Measurements from ENCODE around the gene ZNF484. TPM values are rescaled to one million over a fixed set of nuclear protein-coding genes. Genes with fewer than 3 reads are reported as not detected.
"Not testable (repeated sequence)": the region's sequence is repeated elsewhere in the genome, so short reads cannot be mapped to it uniquely, and the experiment has no call there.

The ZNF484 gene
- total RNA-seq, 2 donors from 2014 or later = 13.5 to 14.7 TPM

DNA sequence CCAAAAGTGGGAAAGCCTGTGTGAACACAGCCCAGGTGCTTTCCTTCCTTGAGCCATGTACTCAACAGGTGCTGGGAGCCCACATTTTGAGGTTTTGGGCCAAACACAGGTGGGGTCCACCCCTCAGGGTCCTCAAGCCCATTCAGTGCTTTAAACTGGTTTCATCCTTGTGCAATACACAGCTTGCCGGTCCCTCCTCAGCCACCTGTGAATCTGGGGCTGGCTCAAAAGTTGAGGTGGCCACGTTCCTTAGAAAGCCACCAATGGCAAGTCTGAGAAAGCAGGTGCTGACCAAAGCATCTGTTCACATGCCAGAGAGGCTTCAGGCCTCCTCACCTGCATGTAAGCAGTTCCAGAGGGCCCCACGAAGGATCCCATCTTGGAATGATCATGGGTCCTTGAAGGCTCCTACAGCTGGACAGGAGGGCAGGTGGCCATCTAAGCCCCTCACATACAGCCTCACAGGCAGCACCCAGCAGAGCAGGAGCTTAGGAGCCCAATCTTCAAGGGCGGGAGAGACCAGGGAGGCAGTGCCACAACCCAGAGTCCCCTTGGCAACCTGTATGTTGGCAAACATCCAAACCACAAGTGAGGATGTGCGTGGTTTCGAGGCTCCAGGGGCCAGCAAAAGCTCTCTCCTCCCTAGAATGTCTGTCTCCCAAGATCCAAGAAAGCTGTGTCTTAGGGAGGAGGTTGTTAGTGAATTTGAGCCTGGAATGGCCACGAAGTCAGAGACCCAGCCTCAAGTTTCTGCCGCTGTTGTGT is 9.2 kb upstream of the ZNF484 start:
- Mint-ChIP-seq H3K27ac (peak overlapping the region; percentile 91), H3K4me1 (peaks cover 34% of the 10 kb centered on the region), H3K4me3 (peak overlapping the region; percentile 61)
- ATAC-seq = peak; percentile 92
- H3K27me3 Mint-ChIP-seq; H3K36me3 Mint-ChIP-seq (ENCODE audit: low read depth); H3K9me3 ChIP-seq (ENCODE audit: control insufficient read depth, low read length, poor library complexity, severe bottlenecking): not testable (repeated sequence)
- DNase-seq = peak in 1 of 3 donors; percentile 40

DNA sequence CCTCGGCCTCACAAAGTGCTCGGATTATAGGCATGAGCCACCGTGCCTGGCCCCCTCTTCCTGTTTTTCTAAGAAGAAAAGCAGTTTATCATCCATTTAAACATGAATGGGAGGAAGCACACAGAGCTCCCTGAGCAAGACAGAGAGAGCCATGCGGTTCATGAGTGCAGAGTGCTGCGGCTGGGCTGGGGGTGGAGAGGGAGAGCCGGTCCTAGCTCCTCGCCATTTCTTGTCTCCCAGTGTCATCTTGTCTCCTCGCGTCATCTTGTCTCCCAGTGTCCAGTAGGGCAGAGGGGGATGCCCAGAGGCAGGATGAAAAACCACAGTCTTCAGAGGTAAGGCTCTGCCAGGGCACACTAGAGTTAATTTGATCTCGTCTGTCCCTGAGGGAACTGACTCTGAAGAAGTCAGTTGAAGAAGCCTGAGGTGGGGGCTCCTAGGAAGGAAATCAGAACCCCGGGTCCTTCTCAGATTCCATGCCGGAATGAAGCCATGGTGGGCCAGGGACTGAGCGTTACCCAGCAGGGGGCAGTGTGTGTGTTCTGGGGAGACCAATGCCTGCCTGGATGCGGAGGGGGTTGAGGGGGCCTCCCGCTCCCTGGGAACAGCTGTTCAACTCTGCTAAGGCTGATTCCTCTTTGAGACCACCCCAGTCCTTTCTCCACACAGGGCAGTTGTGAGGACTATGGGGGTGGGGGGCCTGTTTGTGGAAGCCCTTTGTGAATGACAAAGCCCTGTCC is 6.0 kb upstream of the ZNF484 start:
- Mint-ChIP-seq H3K4me3 (peak overlapping the region; percentile 7), H3K4me1 (peaks cover 33% of the 10 kb centered on the region), H3K27ac (peak overlapping the region; percentile 11)
- not testable (repeated sequence) for H3K27me3 Mint-ChIP-seq; DNase-seq; ATAC-seq; H3K36me3 Mint-ChIP-seq (ENCODE audit: low read depth); H3K9me3 ChIP-seq (ENCODE audit: control insufficient read depth, low read length, poor library complexity, severe bottlenecking)

DNA sequence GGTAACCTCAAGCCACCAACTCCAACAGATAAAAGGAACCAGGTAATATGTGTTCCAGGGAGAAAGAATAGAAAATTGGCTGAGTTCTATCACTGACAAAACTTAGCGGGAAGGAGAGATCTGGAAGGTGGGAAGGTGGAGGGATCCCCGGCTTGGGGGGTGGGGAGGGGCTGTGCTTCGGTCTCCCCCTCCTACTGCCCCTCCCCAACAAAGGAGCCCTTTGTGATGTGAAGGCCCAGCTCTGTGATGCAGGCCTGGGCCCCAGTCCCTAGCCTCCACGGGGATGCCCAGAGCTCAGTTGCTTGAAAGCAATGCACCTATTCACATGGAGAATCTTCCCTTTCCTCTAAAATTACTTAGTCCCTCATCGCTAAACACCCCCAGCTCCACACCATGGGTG is 4.4 kb upstream of the ZNF484 start:
- no peak overlapping the region for H3K27ac Mint-ChIP-seq
- H3K9me3 ChIP-seq (ENCODE audit: control insufficient read depth, low read length, poor library complexity, severe bottlenecking) = no peaks in the 10 kb centered on the region
- no peaks in the 10 kb centered on the region for H3K27me3 Mint-ChIP-seq
- H3K36me3 Mint-ChIP-seq (ENCODE audit: low read depth) = peaks cover 6% of the 10 kb centered on the region
- DNase-seq (no peak), ATAC-seq (no peak)
- H3K4me3 Mint-ChIP-seq = no peak overlapping the region
- peaks cover 27% of the 10 kb centered on the region for H3K4me1 Mint-ChIP-seq

DNA sequence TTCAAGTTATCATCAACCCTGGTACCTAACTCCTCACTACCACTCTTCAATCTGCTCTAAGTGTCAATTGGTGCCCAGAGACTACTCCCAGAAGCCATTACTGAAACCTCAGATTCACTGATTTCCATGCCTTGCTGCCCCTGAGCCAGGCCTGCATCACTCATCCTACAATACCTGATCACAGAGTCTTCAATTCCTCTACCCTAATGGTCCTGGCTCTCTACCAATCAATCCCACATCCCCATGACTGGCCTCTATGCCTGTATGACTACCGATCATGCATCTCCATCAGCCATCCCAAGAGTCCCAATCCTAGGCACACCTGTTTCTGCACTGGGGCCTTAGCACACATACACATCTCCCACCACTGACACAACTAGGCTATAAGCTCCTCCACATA is 2.5 kb downstream of the ZNF484 start:
- Mint-ChIP-seq H3K4me3 (peak overlapping the region; percentile 1), H3K36me3 (ENCODE audit: low read depth) (peaks cover 10% of the 10 kb centered on the region), H3K27me3 (no peaks in the 10 kb centered on the region), H3K27ac (peak overlapping the region; percentile 100), H3K4me1 (peaks cover 41% of the 10 kb centered on the region)
- ATAC-seq (no peak), DNase-seq (no peak)
- no peaks in the 10 kb centered on the region for H3K9me3 ChIP-seq (ENCODE audit: control insufficient read depth, low read length, poor library complexity, severe bottlenecking)

DNA sequence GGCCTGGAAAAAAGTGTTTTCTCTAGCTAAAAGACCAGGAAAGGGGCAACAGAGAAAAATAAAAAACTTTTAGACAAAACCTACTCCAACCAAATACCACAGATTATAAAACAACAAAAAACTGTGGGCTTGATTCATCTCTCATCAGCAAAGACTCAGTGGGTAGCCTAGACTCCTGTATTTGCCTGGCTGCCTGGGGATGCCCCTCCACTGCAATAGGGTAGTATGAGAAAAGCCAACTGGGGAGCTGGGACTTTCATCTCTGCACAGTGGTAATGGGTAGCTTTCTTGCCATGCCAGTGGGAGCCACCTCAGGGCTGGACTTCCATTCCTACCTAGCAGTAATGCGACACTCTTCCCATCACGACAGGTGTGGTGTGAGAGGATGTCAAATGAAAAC is 7.5 kb downstream of the ZNF484 start:
- Mint-ChIP-seq H3K4me1 (peaks cover 37% of the 10 kb centered on the region), H3K27ac (peak overlapping the region; percentile 88), H3K4me3 (no peak overlapping the region), H3K27me3 (no peaks in the 10 kb centered on the region), H3K36me3 (ENCODE audit: low read depth) (peaks cover 11% of the 10 kb centered on the region)
- ATAC-seq (no peak), DNase-seq (no peak)
- no peaks in the 10 kb centered on the region for H3K9me3 ChIP-seq (ENCODE audit: control insufficient read depth, low read length, poor library complexity, severe bottlenecking)

DNA sequence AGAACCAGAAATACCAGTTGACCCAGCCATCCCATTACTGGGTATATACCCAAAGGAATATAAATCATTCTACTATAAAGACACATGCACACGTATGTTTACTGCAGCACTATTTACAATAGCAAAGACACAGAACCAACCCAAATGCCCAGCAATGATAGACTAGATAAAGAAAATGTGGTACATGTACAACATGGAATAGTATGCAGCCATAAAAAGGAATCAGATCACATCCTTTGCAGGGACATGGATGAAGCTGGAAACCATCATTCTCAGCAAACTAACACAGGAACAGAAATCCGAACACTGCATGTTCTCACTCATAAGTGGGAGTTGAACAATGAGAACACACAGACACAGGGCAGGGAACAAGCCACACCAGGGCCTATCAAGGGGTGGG is 11.2 kb downstream of the ZNF484 start:
- ATAC-seq; H3K27me3 Mint-ChIP-seq; H3K27ac Mint-ChIP-seq; DNase-seq; H3K9me3 ChIP-seq (ENCODE audit: control insufficient read depth, low read length, poor library complexity, severe bottlenecking); H3K4me3 Mint-ChIP-seq: not testable (repeated sequence)
- peaks cover 22% of the 10 kb centered on the region for H3K36me3 Mint-ChIP-seq (ENCODE audit: low read depth)
- peaks cover 46% of the 10 kb centered on the region for H3K4me1 Mint-ChIP-seq

DNA sequence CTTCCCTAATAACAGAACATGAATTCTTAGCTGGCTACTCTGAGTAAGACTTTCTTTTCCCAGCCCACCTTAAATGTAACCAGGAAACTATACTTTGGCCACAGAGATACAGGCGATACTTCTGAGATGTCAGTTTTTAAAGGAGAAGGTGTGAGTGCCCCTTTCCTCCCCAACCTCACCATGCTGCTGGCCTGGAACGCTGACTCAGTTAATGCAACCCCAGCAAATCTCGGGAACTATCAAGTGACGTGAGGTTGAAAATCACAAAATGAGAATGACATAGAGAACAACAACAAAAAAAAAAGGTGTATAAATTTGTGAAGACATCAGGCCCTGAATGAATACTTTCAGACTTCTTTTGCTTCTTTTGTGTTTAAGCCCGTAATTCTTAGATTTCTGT is 13.7 kb downstream of the ZNF484 start:
- Mint-ChIP-seq H3K4me3 (no peak overlapping the region), H3K27me3 (no peaks in the 10 kb centered on the region), H3K36me3 (ENCODE audit: low read depth) (peaks cover 24% of the 10 kb centered on the region), H3K27ac (peak overlapping the region; percentile 78), H3K4me1 (peaks cover 35% of the 10 kb centered on the region)
- no peaks in the 10 kb centered on the region for H3K9me3 ChIP-seq (ENCODE audit: control insufficient read depth, low read length, poor library complexity, severe bottlenecking)
- DNase-seq (no peak), ATAC-seq (no peak)

DNA sequence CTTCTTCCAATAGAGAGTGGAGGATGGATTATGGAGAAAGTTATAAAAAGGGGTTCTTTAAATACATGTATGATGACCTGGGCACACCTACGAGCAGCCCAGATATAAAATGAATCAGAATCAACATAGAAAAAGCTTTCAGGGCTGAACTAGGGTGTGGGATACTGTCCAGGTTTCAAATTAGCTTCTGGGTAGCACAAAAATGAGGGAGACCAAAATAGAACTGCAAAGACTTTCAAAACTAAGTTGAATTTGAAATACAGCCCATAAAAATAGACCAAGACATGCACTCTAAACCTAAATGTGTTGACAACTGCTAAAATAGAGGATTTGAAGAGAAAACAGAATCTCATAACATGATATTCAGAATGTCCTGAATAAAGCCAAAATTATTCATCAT is 17.0 kb downstream of the ZNF484 start:
- H3K9me3 ChIP-seq (ENCODE audit: control insufficient read depth, low read length, poor library complexity, severe bottlenecking) = no peaks in the 10 kb centered on the region
- peaks cover 18% of the 10 kb centered on the region for H3K36me3 Mint-ChIP-seq (ENCODE audit: low read depth)

DNA sequence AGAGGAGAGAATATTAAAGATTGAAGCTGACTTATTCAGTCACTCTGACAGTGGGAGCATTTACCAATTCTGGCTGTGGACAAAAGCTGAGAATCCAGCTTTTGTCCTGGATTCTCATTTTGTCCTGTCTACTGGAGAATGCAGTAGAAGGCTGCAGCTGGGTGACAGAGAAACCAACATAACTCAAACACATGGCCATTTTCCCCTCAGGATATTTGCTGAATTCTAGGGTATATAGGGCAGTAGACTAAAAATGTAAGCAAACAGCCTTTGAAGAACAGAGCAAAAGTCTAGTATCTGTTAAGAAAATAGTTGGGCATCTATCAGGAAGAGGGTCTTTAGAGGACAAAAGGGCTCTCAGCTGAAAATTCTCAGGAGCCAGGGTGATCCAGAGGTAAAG is 20.6 kb downstream of the ZNF484 start:
- no peaks in the 10 kb centered on the region for H3K27me3 Mint-ChIP-seq
- no peak overlapping the region for H3K27ac Mint-ChIP-seq
- ATAC-seq (no peak), DNase-seq (no peak)
- H3K9me3 ChIP-seq (ENCODE audit: control insufficient read depth, low read length, poor library complexity, severe bottlenecking) = no peaks in the 10 kb centered on the region
- no peak overlapping the region for H3K4me3 Mint-ChIP-seq
- H3K36me3 Mint-ChIP-seq (ENCODE audit: low read depth) = peaks cover 17% of the 10 kb centered on the region
- H3K4me1 Mint-ChIP-seq = peaks cover 16% of the 10 kb centered on the region

More for the DNA sequence above, 17.0 kb downstream of the ZNF484 start:
- no peaks in the 10 kb centered on the region for H3K27me3 Mint-ChIP-seq
- H3K27ac Mint-ChIP-seq = no peak overlapping the region
- no peak overlapping the region for H3K4me3 Mint-ChIP-seq
- peaks cover 32% of the 10 kb centered on the region for H3K4me1 Mint-ChIP-seq
- ATAC-seq (no peak), DNase-seq (no peak)

DNA sequence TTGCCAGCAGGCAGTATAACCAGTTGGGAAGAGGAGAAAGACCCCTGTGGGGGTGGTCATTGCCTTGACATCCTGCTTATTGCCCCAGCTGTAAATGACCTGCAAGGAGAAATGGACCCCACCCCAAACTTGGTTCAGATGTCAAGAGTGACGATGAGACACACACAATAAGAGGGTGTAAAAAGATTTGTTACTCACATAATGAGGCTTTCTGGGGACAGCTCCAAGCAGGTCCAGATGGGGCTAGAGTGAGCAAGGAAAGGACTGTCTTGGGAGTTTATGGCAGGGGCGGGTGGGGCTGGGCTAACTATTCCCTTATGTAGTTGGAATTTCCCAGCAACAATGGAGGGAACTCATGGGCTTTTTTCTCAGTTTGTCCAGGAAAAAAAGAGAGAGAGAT is 24.1 kb downstream of the ZNF484 start:
- no peaks in the 10 kb centered on the region for H3K9me3 ChIP-seq (ENCODE audit: control insufficient read depth, low read length, poor library complexity, severe bottlenecking)
- Mint-ChIP-seq H3K36me3 (ENCODE audit: low read depth) (peaks cover 15% of the 10 kb centered on the region), H3K4me1 (peaks cover 7% of the 10 kb centered on the region), H3K27ac (no peak overlapping the region), H3K4me3 (no peak overlapping the region), H3K27me3 (no peaks in the 10 kb centered on the region)
- no peak for ATAC-seq
- no peak for DNase-seq

DNA sequence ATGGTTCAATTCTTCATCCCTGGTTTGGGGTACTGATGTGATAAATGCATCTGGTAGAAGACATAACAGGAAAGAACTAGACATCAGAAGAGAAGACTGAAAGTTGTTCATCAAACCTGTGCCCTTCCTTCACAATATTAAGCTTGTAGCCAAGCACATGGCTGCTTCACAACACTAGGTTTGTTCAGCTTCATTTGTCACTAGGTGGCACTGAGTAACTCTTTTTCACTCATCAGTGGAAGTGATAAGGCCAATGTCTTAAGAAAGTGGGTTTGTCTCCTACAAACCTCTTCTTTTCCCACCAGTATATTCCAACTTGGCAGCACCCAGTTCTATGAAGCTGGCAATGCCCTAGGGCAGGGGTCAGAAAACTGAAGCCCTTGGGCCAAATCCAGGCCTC is 26.9 kb downstream of the ZNF484 start:
- H3K36me3 Mint-ChIP-seq (ENCODE audit: low read depth) = peaks cover 17% of the 10 kb centered on the region
- H3K27ac Mint-ChIP-seq = no peak overlapping the region
- no peaks in the 10 kb centered on the region for H3K27me3 Mint-ChIP-seq
- H3K4me1 Mint-ChIP-seq = peaks cover 5% of the 10 kb centered on the region
- ATAC-seq (no peak), DNase-seq (no peak)
- H3K9me3 ChIP-seq (ENCODE audit: control insufficient read depth, low read length, poor library complexity, severe bottlenecking) = peaks cover 23% of the 10 kb centered on the region
- H3K4me3 Mint-ChIP-seq = no peak overlapping the region

DNA sequence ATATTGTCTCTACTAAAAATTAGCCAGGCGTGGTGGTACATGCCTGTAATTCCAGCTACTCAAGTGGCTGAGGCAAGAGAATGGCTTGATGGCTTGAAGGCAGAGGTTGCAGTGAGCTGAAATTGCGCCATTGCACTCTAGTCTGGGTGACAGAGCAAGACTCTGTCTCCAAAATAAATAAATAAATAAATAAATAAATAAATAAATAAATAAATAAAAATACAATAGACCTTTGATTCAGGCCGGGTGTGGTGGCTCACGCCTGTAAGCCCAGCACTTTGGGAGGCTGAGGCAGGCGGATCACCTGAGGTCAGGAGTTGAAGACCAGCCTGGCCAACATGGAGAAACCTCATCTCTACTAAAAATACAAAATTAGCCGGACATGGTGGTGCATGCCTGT is 29.1 kb downstream of the ZNF484 start:
- ATAC-seq, H3K4me3 Mint-ChIP-seq, DNase-seq, H3K27ac Mint-ChIP-seq, H3K27me3 Mint-ChIP-seq, H3K4me1 Mint-ChIP-seq: not testable (repeated sequence)
- H3K9me3 ChIP-seq (ENCODE audit: control insufficient read depth, low read length, poor library complexity, severe bottlenecking) = peaks cover 31% of the 10 kb centered on the region
- peaks cover 13% of the 10 kb centered on the region for H3K36me3 Mint-ChIP-seq (ENCODE audit: low read depth)

DNA sequence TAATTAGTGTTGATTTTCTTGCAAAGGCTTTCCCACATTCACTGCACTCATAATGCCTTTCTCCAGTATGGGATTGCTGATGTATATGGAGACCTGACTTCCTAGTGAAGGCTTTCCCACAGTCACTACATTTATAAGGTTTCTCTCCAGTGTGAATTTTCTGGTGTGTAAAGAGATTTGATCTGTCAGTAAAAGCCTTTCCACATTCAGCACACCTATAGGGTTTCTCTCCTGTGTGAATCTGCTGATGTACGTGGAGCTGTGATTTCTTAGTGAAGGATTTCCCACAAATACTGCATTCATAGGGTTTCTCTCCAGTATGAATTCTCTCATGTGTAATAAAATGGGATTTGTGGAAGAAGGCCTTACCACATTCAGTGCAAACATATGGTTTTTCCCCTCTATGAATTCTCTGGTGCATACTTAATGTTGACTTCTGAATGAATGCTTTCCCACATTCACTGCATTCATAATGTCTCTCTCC is 31.1 kb downstream of the ZNF484 start:
- no peak overlapping the region for H3K4me3 Mint-ChIP-seq
- peaks cover 33% of the 10 kb centered on the region for H3K9me3 ChIP-seq (ENCODE audit: control insufficient read depth, low read length, poor library complexity, severe bottlenecking)
- no peak overlapping the region for H3K27ac Mint-ChIP-seq
- DNase-seq = no peak
- no peaks in the 10 kb centered on the region for H3K4me1 Mint-ChIP-seq
- no peaks in the 10 kb centered on the region for H3K27me3 Mint-ChIP-seq
- ATAC-seq = no peak
- H3K36me3 Mint-ChIP-seq (ENCODE audit: low read depth) = peaks cover 9% of the 10 kb centered on the region
